ELF-1 (cell line): ENCODE data around the gene TAX1BP1.

ENCODE experiments used
- DNase-seq: peaks from one replicate; pipeline ENCODE4 v3.0.0-alpha.2; 2016; ENCODE audit warnings: low read depth, low spot score

TAX1BP1 gene

DNA sequence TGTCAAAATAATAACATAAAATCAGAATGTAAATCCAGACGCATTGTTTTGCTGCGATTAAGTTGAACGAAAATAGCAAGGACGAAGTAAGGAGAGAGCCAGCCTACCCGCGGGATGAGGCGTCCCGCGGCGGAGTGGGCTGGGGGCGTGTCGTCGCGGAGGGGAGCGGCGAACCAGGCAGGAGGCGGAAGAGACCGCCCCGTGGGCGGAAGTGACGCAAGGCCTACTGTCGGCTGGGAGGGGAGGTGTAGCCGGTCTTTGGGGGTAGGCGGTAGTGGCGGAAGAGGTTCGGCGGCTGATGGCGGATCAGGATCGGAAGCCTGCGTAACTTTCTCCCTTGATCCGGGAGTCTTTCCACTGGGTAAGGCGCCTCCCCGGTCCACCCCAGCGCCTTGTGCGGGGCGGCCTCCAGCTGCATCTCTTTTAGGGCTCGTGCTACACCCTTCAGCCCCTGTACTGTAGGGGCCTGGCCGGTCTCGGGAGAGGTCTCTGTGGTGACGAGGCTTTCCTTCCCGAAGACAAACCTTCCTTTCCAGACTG is at the start of gene TAX1BP1:
Gene TAX1BP1 (plus strand): TSS at position 254 of the 540 bp plus-strand sequence. CDS start 8,363 bp downstream, outside the sequence.
- DNase-seq = peak; percentile 96

DNA sequence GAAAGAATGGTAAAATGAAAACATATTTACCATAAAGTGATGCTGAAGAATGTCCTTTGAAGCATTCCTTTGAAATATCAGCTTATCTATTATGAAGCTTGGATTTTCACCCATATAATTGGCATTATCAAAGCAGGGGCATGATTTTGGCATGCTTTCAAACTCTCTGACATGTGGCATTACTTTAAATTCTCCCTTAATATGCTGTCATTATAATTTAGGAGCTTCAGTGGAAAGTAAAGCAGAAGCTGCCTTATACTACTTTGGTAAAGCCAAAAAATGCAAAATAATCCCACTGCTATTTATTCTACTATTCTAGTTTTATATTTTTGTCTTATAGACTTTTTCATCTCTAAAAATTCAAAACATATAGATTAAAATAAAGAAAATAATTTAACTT is 49.3 kb upstream of the TAX1BP1 start:
- no peak for DNase-seq

DNA sequence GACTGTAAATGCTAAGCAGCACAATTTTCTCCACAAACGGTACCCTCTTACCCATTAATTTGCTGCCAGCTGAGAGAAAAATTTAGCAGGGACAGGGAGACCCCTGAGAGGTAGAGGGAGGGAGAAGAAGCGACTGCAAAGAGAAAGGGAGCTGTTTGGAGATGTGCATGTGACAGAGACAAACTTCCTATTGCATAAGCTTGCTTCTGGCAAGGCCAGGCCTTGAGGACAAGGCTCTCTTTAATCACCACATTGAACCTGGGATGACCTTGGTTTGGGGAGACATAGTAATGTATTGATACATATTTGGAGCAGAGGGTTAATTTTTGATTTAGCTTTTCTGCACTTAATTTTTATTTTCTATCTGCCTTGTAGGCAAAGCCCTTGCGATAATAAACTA is 46.2 kb upstream of the TAX1BP1 start:
- DNase-seq = no peak

DNA sequence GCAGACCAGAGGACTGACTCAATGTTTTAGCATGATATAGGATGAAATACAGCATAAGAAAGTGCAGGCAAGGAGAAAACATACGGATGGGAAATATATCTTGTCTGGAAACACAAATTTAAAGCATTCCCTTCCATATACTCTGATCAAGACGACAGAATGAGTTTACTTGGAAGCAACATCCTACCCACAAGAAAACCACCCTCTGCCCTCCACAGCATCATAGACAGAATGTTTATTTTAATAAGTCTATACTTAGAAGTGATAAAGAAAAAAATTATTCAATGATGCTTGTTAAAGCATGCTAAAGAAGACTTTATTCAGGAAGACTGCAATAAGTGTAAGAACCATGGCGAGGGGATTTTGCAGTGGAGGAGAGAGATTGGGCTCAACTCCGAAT is 44.9 kb upstream of the TAX1BP1 start:
- no peak for DNase-seq

DNA sequence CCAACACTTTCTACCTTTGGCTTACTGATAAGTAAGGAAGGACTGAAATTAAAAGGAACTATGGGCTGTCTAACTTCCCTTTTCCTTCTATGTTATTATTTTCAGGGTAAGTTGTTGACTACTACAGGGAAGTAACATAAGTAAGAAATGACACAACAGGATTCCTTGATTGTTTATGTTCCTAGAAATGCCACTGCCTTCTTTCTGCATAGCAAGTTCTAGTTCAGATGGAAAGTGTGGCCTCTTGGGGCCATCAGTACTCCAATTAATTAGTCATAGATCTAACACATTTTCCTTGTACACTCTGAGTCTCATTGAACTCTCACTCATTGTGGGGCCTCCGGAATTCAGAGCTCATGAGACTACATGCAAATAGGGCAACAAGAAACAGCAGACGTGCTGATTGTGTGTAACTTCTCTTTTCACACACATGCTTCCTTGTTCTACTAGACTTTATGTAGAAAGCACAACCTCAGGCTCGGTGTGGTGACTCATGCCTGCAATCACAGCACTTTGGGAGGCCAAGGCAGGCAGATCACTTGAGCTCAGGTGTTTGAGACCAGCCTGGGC is 42.0 kb upstream of the TAX1BP1 start:
- DNase-seq = no peak

DNA sequence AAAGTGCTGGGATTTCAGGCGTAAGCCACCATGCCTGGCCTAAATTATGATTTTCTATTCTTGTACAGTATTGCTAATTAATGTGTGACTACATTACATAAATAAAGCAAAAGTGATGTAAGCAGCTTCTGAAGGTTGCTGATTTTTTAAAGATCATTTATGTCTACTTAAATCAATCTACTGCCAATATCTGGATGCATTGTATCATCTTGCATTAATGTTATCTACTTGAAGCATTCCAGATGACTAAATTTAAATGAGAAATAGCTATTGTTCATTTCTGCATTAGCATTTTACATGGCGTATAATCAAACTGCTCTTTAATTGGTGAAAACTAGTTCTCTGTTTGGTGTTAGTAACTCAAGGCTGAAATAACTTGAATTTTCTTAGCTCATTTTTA is 40.2 kb upstream of the TAX1BP1 start:
- no peak for DNase-seq

DNA sequence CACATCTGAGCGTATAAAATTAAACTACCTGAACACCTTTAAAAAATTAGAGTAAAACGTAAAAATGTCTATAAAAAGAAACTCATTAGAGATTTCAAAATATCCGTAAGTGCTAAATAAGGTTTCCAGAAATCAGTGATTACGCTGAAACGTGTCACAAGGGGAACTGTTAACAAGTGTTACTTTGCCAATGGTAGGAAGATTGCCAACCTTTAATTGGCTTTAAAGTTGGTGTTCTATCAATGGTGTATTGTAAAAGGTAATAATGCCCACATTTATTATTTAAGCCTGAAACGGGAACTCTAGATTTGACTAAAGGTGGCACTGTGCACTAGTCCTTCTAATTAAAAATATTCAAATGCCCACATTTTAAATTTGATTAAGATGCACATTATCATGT is 39.5 kb upstream of the TAX1BP1 start:
- DNase-seq = no peak

DNA sequence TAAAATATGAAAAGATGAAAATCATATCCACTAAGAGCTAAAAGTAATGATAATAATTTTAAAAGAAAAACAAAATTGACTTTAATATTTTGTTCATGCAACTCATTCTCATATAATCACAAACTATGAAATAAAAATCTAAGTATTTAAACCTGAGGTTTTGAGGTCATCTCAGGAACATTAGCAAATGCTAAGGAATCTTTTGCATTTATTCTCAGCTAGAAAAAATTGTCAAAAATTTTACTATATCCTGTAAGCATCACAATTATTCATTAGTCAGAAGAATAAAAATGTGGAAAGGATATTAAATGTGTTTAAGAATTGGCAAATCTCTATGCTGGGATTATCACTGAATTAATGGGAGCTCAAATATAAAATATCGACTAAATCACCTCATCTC is 36.8 kb upstream of the TAX1BP1 start:
- no peak for DNase-seq

DNA sequence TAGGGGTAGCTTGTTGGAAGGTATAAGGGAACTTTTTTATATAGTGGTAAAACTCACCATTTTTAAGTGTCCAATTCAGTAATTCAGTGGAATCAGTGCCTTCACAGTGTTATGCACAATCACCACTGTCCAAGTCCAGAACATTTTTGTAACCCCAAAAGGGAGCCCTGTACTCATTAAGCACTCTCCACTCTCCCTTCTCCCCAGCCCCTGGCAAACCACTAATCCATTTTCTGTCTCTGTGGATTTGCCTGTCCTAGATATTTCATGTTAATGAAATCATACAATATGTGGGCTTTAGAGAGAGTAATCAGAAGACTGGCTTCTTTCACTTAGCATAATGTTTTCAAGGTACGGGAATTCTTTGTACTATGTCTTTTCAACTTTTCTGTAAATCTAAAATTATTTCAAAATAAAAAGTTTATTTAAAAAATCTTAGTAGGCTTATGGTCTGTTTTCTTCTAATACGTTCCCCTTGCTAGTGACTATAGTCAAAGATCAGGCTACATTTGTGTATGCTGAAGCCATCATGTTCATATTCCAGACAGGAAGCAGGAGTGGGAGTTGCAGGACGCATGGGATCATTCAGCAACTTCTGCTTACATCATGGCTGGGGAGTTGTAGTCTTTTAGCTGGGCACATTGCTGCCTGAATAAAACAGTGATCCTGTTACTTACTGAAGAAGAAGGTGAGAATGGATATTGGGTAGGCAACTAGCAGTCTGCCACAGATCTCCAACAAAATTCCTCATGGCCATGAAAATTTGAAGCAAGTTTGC is 35.4 kb upstream of the TAX1BP1 start:
- DNase-seq = no peak

DNA sequence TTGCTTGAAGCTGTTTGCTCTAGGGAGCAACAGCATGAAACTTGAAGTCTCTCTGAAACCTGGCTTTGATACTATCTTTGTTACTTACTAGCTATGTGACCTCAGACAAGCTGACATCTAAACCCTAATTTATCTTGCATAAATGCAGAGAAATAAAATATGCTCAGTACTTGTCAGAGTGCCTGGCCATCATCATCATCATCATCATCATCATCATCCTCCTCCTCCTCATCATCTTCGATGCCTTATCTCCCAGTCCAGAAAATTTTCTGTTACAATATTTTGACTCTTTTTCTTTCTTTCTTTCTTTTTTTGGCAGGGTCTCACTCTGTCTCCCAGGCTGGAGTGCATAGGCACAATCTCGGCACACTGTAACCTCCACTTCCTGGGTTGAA is 34.8 kb upstream of the TAX1BP1 start:
- no peak for DNase-seq

DNA sequence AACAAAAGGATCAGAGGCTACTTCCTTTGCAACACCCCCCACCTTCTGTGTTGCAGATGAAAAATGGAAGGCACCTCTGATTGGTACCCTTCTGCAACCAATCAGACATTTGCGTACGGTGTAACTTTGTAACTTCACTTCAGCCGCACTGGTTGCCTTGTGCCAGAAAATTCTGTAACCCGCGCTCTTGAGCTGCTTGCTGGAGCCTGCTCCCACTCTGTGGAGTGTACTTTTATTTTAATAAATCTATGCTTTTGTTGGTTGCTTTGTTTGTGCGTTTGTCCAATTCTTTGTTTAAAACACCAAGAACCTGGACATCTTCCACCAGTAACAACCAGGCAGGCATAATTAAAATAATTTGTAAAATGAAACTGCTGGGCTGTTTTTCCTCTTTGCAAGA is 31.5 kb upstream of the TAX1BP1 start:
- DNase-seq = no peak

DNA sequence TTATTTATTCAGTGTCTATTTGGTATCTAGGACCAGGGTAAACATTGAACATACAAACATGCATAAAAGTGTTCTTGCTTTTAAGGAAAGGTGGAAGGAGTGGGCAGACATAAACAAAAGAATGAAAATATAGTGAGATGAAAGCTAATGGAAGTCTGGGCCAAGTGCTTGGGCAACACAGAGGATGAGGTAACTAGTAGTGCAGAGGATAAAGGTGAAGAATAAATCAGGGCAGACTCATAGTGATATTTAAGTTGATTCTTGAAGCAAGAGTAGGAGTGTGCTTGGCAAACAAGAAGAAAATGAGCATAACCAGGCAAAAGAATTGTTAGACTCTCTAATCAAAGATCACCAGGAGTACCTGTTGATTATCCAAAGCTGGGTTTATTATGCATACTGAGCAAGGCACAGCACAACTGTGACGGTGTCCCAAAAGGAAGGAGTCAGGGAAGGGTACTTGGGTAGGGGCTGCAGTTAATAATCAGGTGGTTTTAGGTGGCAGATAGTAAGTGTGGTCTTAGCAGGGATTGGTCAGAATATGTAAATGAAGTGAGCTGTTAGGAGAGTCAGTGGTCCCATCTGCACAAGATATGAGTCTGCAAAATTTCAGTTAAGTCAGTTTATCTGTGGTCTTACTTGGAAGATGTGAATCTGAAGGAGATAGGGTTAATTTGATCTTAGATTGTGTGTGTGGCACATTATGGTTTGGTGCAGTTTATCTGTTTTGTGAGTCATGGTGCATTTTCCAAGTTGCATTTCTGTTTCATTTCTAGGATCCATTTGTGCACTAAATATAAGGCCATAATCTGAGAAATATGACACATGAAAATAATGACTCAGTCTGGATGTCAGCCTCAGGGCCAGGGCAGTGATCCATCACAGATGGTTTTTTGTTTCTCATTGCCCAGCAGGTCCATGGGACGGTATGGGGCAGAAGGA is 30.6 kb upstream of the TAX1BP1 start:
- no peak for DNase-seq

DNA sequence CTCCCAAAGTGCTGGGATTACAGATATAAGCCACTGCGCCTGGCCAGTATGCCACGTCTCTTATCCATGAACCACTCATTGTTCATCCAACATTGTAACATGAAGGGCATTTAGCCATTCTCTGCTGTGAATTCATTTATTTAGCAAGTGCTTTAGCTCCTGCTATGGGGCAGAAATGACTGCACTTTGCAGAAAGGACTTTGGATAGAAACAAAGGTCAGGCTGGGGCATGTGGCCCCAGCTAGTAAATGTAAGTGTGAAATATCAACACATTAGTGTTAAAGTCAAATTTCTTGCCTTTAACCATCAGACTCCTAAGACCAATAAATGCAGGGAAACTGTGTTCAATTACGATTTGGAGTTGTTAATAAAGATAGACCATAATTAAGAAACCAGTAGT is 27.7 kb upstream of the TAX1BP1 start:
- DNase-seq = no peak

DNA sequence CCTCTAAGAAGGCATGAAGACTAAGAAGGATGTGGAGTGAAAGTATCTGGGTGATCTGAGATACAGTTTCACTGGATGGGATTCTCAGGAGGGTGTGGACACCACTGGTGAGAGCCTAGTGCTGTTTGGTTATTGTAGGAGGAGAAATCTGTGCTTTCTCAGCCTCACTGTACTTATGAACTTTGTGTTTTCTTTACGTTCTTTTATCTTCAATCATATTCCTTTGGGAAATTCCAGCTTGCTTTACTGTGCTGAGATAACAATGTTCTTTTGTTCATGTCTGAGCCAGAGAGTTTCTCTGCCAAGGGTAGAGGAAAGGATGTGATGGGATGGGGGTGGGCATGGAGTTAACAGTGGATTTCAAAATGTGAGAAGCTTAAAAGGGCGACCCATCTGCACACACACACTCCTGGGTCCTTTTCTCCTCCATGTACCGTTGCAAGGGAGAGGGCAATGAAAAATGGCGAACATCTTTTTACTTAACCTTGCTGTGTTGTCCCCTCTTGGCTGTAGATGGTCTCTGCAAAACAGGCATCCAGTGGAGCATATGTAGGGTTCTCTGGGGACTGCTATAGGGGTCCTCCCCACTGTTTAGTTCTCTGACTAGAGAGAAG is 25.0 kb upstream of the TAX1BP1 start:
- DNase-seq = no peak

DNA sequence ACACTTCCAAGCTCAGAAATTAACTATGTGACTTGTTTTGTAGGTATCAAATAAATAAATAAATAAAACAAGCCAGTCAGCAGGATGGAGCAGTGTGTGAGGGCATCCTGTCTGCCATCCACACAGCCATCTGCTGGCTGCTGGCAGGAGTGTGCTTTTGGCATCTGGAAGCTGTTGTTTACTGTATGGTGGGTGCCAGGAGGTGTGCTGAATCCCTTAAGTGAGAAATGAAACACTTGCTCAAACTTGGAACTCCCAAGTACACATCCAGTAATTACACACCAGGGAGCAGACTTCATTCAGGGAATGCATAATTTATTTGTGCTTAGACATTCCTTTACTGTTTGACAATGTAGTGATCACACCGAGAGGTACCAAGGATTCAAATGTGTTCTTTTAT is 16.9 kb upstream of the TAX1BP1 start:
- no peak for DNase-seq

DNA sequence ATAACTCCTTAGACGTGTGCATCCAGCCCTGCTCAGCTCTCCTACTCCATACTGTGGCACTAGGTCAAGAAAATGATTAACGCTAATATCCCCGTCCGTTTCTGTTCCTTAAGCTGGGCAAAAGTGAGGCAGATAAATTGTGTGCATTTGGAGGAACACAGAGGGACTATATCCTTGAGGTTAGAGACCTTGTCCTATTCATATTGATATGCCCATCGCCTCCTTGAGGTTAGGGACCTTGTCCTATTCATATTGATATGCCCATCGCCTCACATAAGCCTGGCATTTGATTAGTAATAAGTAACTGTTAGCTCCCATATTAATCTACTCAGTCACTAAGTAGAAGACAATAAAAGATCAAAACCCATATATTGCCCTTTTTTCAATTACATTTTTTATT is 12.9 kb upstream of the TAX1BP1 start:
- no peak for DNase-seq

DNA sequence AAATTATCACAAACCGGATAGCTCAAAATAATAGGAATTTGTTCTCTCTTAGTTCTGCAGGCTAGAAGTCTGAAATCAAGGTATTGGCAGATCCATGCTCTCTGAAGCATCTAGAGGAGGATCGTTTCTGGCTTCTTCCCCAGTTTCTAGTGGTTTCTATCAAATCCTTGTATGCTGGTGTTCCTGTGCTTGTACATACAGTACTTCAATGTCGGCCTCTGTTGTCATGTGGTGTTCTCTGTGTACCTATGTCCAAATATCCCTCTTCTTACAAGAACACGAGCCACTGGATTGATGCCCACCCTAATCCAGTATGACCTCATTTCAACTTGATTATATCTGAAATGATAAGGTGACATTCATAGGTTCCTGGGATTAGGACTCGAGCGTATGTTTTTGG is 9.8 kb upstream of the TAX1BP1 start:
- no peak for DNase-seq

DNA sequence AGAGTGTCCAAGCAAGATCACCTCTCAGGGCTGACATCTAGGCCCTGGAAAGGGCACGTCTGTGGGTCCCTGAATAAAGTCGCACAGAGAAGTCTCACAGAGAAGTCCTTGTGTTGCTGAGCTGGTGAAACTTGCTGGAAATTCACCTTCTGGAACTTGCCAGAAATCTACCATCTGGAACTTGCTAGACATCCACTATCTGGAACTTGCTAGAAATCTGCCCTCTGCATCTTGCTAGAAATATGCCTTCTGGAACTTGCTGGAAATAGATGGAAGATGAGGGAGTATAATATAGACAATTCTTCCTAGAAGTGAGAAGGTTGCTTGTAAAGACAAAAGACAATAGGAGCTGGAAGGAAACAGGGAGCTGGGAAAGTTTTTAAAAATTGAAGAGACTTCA is 5.4 kb upstream of the TAX1BP1 start:
- no peak for DNase-seq

DNA sequence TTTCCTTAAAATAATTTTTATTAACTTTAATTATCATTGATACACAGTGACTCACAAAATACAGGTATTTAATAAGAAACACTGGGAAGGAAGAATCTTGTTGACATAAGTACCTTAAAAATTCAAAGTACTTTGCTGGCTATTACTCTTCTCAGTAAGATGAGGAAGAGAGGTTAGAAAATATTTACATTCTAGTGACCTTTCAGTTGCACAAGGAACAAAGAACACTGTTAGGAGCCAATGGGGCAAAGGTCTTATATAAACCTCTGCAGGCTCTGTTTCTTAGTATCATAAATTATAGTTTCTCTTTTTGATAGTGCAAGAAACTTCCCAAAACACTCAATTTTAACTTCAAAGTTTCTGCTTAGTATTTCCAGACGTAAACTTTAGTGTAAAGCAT is 4.8 kb upstream of the TAX1BP1 start:
- no peak for DNase-seq

DNA sequence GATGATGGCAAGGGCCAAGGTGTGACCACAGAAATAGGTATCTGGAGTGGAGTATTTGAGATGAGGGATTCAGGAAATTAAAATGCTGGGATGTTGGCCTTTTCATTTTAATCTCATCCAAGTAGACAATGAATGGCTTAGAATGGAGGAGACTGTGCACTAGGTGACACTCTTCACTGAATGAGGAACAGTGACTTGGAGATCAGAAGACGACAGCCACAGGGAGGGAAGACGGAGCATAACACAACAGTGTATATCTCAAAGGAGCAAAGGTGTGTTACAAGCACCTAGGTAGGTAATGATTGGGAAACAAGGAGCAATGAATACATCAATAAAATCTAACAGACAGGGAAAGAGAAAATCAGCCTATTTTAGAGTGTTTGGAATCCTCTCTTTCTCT is 4.1 kb upstream of the TAX1BP1 start:
- no peak for DNase-seq

DNA sequence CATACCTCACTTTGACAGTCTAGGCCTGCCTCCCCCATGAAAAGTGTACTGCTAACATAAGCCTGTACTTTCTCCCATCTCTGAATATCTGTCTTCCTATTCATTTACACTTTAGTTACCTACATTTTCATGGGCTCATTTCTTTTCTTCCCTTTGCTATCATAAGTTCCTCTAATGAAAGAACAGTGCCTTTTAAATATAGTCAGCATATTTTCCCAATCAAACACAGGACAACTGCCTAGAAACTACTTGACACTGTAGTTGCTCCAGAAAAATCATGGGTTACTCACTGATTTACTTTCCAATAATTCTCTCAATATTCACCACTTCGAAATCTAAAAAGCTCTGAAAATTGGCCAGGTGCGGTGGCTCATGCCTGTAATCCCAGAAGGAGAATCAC is 2.8 kb upstream of the TAX1BP1 start:
- no peak for DNase-seq

DNA sequence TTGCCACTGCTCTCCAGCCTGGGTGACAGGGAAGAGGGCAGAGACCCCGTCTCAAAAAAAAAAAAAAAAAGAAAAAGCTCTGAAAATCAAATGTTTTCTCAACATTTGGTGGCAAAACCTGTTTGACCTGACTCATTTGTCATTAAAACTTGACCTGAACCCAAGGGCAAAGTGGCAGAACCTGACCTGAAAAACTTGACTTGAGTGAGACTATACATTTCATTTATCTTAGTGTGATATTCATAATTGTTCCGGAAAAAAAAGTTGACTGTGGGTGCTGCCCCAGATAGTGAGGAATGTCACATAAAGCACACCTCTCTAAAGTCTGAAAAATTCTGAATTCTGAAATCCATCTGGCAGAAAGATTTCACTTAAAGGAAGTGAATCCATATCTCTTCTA is 2.3 kb upstream of the TAX1BP1 start:
- DNase-seq = no peak
